Measurements from ENCODE around the gene MITD1. TPM values are rescaled to one million over a fixed set of nuclear protein-coding genes. Genes with fewer than 3 reads are reported as not detected.
"Not testable (repeated sequence)": the region's sequence is repeated elsewhere in the genome, so short reads cannot be mapped to it uniquely, and the experiment has no call there.

Gene MITD1
- polyA plus RNA-seq, 4 donors: 27.6 to 51.2 (median 34.4) TPM

GRCh38 chr2:99152199-99152895 lies 28.5 kb downstream of the MITD1 start:
- FAIRE-seq: no peak
- Histone ChIP-seq H3K27ac (ENCODE audit: low read depth in 1 of 3, low read length in 2 of 3) (peak overlapping the region in 1 of 3 donors; percentile 90), H3K36me3 (ENCODE audit: control insufficient read depth in 3 of 3, insufficient read depth in 2 of 3, low read depth in 1 of 3, low read length in 3 of 3) (peaks cover 0 to 5% (median 3%) of the 10 kb centered on the region in 3 donors), H3K27me3 (ENCODE audit: control insufficient read depth in 3 of 3, insufficient read depth in 3 of 3, low read length in 3 of 3) (no peaks in the 10 kb centered on the region), H3K4me1 (ENCODE audit: control insufficient read depth in 3 of 3, insufficient read depth in 2 of 3, low read depth in 1 of 3, low read length in 2 of 3) (peaks cover 0 to 25% (median 7%) of the 10 kb centered on the region in 3 donors), H3K9me3 (ENCODE audit: control insufficient read depth in 2 of 2, insufficient read depth in 1 of 2, low read depth in 1 of 2, low read length in 1 of 2) (no peaks in the 10 kb centered on the region), H3K4me3 (ENCODE audit: low read depth in 1 of 3, low read length in 3 of 3) (no peak overlapping the region)
- DNase-seq: peak in 1 of 2 donors; percentile 75
- 83 to 90% (median 84%) methylated on average over 7 of the region's 7 CpGs for WGBS, 3 donors

GRCh38 chr2:99150706-99151105 lies 30.2 kb downstream of the MITD1 start:
- no peak overlapping the region for H3K27ac ChIP-seq (ENCODE audit: low read depth in 1 of 3, low read length in 2 of 3)
- no peak overlapping the region for H3K4me3 ChIP-seq (ENCODE audit: low read depth in 1 of 3, low read length in 3 of 3)
- H3K9me3 ChIP-seq (ENCODE audit: control insufficient read depth in 2 of 2, insufficient read depth in 1 of 2, low read depth in 1 of 2, low read length in 1 of 2): no peaks in the 10 kb centered on the region
- no peaks in the 10 kb centered on the region for H3K27me3 ChIP-seq (ENCODE audit: control insufficient read depth in 3 of 3, insufficient read depth in 3 of 3, low read length in 3 of 3)
- FAIRE-seq (no peak), DNase-seq (no peak)
- peaks cover 0 to 20% (median 4%) of the 10 kb centered on the region in 3 donors for H3K4me1 ChIP-seq (ENCODE audit: control insufficient read depth in 3 of 3, insufficient read depth in 2 of 3, low read depth in 1 of 3, low read length in 2 of 3)
- H3K36me3 ChIP-seq (ENCODE audit: control insufficient read depth in 3 of 3, insufficient read depth in 2 of 3, low read depth in 1 of 3, low read length in 3 of 3): peaks cover 0 to 5% (median 0%) of the 10 kb centered on the region in 3 donors
- 88 to 100% (median 97%) methylated on average over 1 of the region's 1 CpG for WGBS, 3 donors

- H3K36me3 ChIP-seq (ENCODE audit: control insufficient read depth in 3 of 3, insufficient read depth in 2 of 3, low read depth in 1 of 3, low read length in 3 of 3): peaks cover 0 to 6% (median 0%) of the 10 kb centered on the region in 3 donors
- no peaks in the 10 kb centered on the region for H3K9me3 ChIP-seq (ENCODE audit: control insufficient read depth in 2 of 2, insufficient read depth in 1 of 2, low read depth in 1 of 2, low read length in 1 of 2)
- no peak for FAIRE-seq
- H3K4me3 ChIP-seq (ENCODE audit: low read depth in 1 of 3, low read length in 3 of 3): peak within 1 kb of the TSS; percentile 71 to 99 (median 71)
- peak; percentile 97 for DNase-seq
- no peaks in the 10 kb centered on the region for H3K4me1 ChIP-seq (ENCODE audit: control insufficient read depth in 3 of 3, insufficient read depth in 2 of 3, low read depth in 1 of 3, low read length in 2 of 3)
- H3K27me3 ChIP-seq (ENCODE audit: control insufficient read depth in 3 of 3, insufficient read depth in 3 of 3, low read length in 3 of 3): no peaks in the 10 kb centered on the region
- WGBS, 3 donors: 0 to 1% (median 0%) methylated on average over 68 to 84 of the region's 84 CpGs
- H3K27ac ChIP-seq (ENCODE audit: low read depth in 1 of 3, low read length in 2 of 3): peak within 1 kb of the TSS; percentile 85 to 99 (median 98)
Observed at GRCh38 chr2:99141110-99142108, 39.4 kb downstream of the MITD1 start, which contains the start of gene C2orf15. Gene C2orf15, plus strand, starts transcription at chr2:99141707. Its CDS starts 8,852 bp downstream, at chr2:99150559.

- H3K36me3 ChIP-seq (ENCODE audit: control insufficient read depth in 3 of 3, insufficient read depth in 2 of 3, low read depth in 1 of 3, low read length in 3 of 3): peaks cover 0 to 6% (median 0%) of the 10 kb centered on the region in 3 donors
Observed at GRCh38 chr2:99140860-99141109, 40.1 kb downstream of the MITD1 start.

GRCh38 chr2:99140056-99140859 lies 40.6 kb downstream of the MITD1 start:
- Histone ChIP-seq H3K27me3 (ENCODE audit: control insufficient read depth in 3 of 3, insufficient read depth in 3 of 3, low read length in 3 of 3) (no peaks in the 10 kb centered on the region), H3K4me3 (ENCODE audit: low read depth in 1 of 3, low read length in 3 of 3) (peak overlapping the region; percentile 71 to 99 (median 71)), H3K9me3 (ENCODE audit: control insufficient read depth in 2 of 2, insufficient read depth in 1 of 2, low read depth in 1 of 2, low read length in 1 of 2) (peaks cover 0 to under 1% of the 10 kb centered on the region in 2 donors), H3K27ac (ENCODE audit: low read depth in 1 of 3, low read length in 2 of 3) (peak overlapping the region; percentile 85 to 99 (median 98)), H3K36me3 (ENCODE audit: control insufficient read depth in 3 of 3, insufficient read depth in 2 of 3, low read depth in 1 of 3, low read length in 3 of 3) (peaks cover 0 to 6% (median 0%) of the 10 kb centered on the region in 3 donors), H3K4me1 (ENCODE audit: control insufficient read depth in 3 of 3, insufficient read depth in 2 of 3, low read depth in 1 of 3, low read length in 2 of 3) (no peaks in the 10 kb centered on the region)
- FAIRE-seq: no peak
- WGBS, 3 donors: 7 to 20% (median 13%) methylated on average over 17 of the region's 17 CpGs
- DNase-seq: no peak

More at GRCh38 chr2:99140860-99141109, 40.1 kb downstream of the MITD1 start:
- DNase-seq (no peak), FAIRE-seq (no peak)
- WGBS, 3 donors: 0% methylated on average over 12 to 21 of the region's 21 CpGs
- Histone ChIP-seq H3K27ac (ENCODE audit: low read depth in 1 of 3, low read length in 2 of 3) (peak overlapping the region; percentile 85 to 99 (median 98)), H3K4me1 (ENCODE audit: control insufficient read depth in 3 of 3, insufficient read depth in 2 of 3, low read depth in 1 of 3, low read length in 2 of 3) (no peaks in the 10 kb centered on the region), H3K9me3 (ENCODE audit: control insufficient read depth in 2 of 2, insufficient read depth in 1 of 2, low read depth in 1 of 2, low read length in 1 of 2) (no peaks in the 10 kb centered on the region), H3K4me3 (ENCODE audit: low read depth in 1 of 3, low read length in 3 of 3) (peak overlapping the region; percentile 71 to 99 (median 71)), H3K27me3 (ENCODE audit: control insufficient read depth in 3 of 3, insufficient read depth in 3 of 3, low read length in 3 of 3) (no peaks in the 10 kb centered on the region)

- H3K4me1 ChIP-seq (ENCODE audit: control insufficient read depth in 3 of 3, insufficient read depth in 2 of 3, low read depth in 1 of 3, low read length in 2 of 3): no peaks in the 10 kb centered on the region
- H3K4me3 ChIP-seq (ENCODE audit: low read depth in 1 of 3, low read length in 3 of 3): no peak overlapping the region
- H3K9me3 ChIP-seq (ENCODE audit: control insufficient read depth in 2 of 2, insufficient read depth in 1 of 2, low read depth in 1 of 2, low read length in 1 of 2): peaks cover 0 to 10% of the 10 kb centered on the region in 2 donors
- H3K36me3 ChIP-seq (ENCODE audit: control insufficient read depth in 3 of 3, insufficient read depth in 2 of 3, low read depth in 1 of 3, low read length in 3 of 3): no peaks in the 10 kb centered on the region
- no peaks in the 10 kb centered on the region for H3K27me3 ChIP-seq (ENCODE audit: control insufficient read depth in 3 of 3, insufficient read depth in 3 of 3, low read length in 3 of 3)
- DNase-seq (no peak), FAIRE-seq (no peak)
- H3K27ac ChIP-seq (ENCODE audit: low read depth in 1 of 3, low read length in 2 of 3): no peak overlapping the region
- WGBS, 3 donors: 95 to 98% (median 96%) methylated on average over 4 of the region's 4 CpGs
Observed at GRCh38 chr2:99139003-99139402, 41.9 kb downstream of the MITD1 start.

- WGBS, 3 donors: 92 to 97% (median 92%) methylated on average over 2 of the region's 2 CpGs
- not testable (repeated sequence) for H3K36me3 ChIP-seq (ENCODE audit: control insufficient read depth in 3 of 3, insufficient read depth in 2 of 3, low read depth in 1 of 3, low read length in 3 of 3); H3K27me3 ChIP-seq (ENCODE audit: control insufficient read depth in 3 of 3, insufficient read depth in 3 of 3, low read length in 3 of 3); H3K4me3 ChIP-seq (ENCODE audit: low read depth in 1 of 3, low read length in 3 of 3); H3K4me1 ChIP-seq (ENCODE audit: control insufficient read depth in 3 of 3, insufficient read depth in 2 of 3, low read depth in 1 of 3, low read length in 2 of 3); DNase-seq; H3K27ac ChIP-seq (ENCODE audit: low read depth in 1 of 3, low read length in 2 of 3); FAIRE-seq
- H3K9me3 ChIP-seq (ENCODE audit: control insufficient read depth in 2 of 2, insufficient read depth in 1 of 2, low read depth in 1 of 2, low read length in 1 of 2): peaks cover 0 to 12% of the 10 kb centered on the region in 2 donors
Observed at GRCh38 chr2:99135044-99135556, 45.8 kb downstream of the MITD1 start.
